ENCODE data around the gene AEBP1.

AEBP1 gene

DNA sequence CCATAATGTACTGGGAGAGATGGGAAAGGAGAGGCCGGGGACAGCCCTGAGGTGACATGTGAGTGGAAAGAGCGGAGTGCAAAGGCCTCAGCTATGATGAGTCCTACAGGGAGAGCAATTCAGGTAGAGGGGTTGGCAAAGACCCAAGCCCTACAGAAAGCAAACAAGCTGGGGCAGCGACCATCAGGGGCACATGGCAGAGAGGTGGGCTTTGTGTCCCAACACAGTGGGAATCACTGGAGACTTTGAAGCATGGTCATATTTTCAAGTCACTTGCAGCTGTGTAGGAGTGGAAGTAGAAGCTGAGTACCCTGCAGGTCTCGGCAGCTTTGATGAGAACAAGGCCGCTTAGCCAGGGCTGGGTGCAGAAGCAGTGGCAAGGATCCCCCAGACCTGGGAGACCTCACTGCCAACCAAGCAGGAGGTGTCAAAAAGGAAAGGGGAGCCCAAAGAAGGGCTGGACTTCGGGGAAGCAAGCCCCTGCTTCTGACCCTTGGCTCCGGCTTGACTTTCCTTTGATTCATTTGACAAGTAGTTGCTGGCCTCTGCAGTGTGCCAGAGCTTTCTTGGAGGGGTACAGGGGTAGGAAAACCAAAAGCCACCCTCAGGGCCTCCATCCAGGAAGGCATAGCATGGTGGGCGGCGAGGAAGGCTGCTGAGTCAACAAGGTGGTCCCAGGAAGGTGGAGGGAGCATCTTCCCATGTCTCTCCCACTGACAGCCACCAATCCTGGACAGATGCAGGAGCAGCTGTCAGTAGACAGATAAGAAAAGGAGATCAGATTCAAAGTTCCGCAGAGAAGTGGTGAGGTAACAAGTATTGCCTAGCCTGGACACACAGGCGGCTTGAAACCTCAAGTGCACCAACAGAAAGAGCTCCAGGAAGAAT, 36.8 kb upstream of the AEBP1 start:
- no peak for DNase-seq

DNA sequence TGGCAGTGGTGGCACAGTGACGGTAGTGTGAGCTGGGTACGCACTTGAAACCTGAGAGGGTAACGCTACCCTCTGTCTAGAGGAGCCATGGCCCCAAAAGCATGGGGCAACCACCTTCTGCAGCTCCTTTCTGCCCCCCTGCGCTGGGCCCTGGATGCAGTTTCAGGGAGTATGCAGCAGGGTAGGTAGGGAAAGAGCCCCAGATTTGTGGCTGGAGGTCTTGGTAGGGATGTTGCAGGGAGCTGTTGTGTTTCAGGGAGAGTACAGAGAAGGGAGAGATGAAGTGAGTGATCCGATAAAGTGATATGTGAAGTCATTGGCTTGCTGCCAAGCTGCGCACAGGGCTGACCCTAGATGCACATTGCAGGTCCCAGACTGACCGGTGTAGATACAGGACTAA, 36.1 kb upstream of the AEBP1 start:
- no peak for DNase-seq

DNA sequence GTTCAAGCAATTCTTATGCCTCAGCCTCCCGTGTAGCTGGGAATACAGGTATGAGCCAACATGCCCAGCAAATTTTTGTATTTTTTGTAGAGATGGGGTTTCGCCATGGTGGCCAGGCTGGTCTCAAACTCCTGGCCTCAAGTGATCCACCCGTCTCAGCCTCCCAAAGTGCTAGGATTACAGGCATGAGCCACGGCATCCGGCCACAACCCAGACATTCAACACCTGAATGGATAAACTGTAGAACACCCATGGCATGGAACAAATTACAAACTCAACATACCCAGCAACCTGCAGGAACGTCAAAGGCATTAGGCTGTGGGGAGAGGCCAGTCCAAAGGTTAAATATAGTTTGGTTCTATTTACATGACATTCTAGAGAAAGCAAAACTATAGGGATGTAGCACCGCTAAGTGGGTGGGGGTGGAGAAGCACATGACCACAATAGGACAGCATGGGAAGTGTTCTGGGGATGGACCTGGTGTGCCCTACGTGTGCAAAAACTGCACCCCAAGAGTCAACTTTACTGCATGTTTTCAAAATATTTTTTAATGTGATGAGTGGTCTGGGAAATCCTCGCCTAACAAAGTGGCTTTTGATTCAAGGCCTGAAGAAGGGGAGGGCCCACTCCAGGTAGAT, 32.3 kb upstream of the AEBP1 start:
- peak; percentile 24 for DNase-seq

DNA sequence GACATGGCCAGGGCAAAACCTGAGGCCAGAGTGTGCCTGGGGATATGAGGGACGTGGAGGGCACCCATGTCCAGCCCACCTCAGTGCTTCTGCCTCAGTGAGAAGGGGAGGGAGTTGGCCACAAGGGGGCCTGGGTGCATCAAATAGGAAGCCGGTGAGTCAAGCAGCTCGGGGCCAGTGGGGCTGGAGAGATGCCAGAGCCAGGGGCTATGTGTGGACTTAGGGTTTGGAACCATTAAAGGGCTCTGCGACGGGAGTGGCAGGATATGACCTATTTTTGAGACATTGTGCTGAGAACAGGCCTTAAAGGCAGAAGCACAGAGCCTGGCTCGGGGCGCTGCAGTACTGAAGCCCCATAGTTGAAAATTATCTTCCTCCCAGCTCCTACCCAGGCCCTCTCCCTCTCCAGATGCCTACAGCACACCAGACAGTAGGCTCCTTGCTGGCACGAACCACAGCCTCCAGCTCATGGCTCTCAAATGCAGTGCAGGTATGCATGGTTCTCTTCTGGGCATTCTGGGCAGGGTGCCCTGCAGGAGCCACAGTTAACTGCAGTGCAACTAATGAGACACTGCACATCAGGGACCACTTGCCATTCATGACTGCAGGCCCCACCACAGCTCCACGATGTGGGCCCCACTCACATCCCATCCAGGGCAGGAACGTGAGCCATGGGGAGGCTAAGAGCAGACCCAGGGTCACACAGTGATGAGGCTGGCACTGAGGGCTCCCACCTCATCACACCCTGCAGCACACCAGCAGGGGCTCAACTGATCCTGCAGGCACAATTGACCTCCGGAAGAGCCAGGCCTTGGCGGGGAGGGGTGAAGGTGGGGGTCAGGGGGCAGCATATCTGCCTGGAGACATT, 31.5 kb upstream of the AEBP1 start:
- DNase-seq: peak; percentile 56

DNA sequence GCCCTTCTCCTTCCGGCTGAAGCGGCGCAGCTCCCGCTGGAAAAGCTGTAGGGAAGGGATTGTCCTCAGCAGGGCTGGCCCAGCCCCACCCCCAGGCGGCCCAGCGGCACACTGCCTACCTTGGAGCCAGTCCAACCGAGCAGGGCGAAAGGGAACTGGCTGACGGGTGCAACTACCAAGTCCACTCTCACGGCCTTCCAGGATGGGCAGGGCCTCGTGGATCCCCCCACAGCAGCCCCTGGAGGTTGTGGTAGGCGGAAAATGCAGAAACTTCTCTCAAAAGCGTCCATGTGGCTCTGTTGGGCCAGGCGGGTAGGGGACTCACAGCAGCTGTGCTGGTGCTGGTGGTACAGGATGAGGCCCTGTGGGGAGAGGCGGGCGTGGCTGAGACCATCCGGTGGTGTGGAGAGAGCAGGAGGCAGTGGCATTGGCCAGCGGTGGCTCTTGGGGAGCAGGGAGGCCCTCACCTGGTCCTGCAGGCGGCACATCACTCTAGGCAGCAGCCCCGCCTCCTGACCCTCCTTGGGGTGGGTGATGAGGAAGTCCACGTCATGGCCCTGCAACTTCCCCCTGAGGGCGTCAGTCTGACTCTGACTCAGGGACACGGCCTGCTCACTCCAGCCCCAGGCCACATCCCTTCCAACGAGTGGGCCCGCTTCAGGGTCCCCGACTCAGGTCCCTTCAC, 30.3 kb upstream of the AEBP1 start:
- peak; percentile 92 for DNase-seq

DNA sequence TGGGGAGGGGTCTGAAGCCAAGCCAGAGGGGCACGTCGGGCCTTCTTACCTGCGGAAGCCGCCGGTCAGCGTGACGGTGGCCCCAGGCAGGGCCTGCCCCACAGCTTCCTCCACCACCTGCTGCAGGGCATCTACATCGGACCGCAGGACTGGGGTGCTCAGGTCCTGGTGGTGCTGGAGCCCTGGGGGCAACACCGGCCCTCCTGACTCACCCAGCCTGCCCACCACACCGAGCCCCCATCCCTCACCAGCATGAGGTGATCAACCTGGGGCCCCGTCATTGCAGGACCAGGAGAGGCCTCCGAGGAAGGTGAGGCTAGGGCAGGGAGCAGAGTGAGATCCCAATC, 29.8 kb upstream of the AEBP1 start:
- DNase-seq: no peak

DNA sequence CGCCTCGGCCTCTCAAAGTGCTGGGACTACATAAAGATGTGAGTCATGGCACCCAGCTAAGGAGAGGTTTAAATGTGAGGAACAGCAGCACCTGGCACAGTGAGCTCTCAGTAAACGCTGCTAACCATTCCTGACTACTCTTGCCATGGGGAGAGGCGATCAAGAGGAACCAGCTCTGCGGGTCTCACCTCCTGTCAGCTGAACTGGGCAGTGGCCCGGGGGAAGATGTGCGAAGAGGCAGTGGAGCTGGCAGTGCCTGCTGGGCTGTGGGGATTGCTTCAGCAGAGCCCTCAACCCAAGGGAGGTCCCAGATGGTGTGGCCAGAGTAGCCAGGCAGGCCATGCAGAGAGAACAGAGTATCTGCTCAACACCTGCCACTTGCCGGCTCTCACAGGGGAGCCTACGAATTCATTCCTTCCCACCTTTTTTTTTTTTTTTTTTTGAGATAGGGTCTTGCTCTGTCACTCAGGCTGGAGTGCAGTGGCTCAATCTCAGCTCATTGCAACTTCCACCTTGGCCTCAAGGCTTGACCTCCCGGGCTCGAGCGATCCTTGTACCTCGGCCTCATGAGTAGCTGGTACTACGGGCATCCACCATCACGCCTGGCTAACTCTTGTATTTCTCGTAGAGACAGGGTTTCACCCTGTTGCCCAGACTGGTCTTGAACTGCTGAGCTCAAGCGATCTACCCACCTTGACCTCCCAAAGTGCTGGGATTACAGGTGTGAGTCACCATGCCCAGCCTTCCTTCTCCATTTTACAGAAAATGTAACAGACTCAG, 28.7 kb upstream of the AEBP1 start:
- DNase-seq: no peak

DNA sequence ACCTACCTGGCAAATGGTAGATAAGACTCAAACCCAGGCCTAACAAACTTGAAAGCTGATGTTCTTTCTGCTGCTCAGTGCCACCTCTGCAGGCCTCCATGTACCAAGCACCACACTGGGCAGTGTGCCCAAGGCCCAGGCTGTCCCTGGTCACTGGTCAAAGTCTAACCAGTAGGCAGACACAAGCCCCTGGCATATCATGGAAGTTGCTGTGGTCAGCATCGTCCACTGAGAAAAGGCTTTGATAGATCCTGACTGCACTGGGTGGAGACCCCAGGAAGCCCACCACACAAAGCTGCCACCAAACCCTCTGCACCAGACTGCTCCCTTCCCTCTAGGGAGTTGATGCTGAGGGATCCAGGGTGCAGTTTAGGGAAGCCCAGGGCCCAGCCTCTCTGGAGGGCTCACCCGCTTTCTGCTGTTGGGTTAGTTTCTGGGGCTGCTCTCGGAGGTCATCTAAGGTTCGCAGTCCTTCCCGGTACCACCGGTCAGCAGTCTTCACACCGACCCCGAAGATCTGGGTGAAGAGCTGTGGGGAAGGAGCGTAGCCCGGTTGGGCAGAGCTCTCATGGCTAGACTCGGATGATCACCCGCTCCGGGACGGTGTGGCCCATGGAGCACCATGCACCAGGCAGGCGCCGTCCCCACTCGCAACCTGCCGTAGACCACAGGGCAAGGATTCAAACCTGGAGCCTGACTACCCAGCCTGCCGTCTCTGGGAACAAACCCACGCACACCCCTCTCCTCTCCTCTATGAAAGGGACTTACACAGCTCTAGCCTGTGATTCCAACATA, 27.8 kb upstream of the AEBP1 start:
- DNase-seq: no peak

DNA sequence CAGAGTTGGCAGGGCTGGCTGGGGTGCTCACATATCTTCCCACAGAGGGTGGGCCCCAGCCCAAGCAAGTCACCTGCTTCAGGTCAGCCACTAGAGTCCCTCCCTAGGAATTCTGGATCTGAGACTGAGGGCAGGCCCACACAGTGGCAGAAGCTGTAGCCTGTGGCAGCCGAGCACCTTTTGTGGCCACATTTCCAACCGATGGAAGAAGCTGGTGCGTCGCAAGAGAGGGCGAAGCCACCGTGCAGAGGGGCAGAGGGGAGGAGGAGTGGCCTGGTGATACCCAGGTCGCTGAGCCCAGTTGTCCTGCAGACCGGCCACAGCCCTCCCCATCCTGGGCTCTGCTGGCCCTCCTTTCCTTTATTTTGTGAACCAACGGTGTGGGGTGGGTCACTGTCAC, 27.1 kb upstream of the AEBP1 start:
- no peak for DNase-seq

DNA sequence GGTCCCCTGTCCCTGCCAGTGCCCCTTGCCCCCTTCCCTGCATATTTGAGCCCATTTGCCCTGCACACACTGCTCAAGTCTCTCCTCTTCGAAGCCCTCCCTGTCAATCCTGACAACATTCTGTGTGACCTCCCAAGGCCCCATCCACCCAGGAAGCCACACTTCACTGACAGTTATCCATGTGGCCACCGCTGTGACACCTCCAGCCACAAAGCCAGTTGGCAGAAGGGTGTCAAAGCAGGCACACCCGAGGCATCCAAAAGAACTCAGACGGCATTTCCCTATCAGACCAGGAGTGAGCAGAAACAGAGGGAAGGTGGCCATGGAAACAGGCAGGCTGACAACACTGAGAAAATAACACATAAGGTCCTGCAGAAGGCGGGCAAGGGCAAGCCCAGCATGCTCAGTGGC, 26.5 kb upstream of the AEBP1 start:
- DNase-seq: no peak

DNA sequence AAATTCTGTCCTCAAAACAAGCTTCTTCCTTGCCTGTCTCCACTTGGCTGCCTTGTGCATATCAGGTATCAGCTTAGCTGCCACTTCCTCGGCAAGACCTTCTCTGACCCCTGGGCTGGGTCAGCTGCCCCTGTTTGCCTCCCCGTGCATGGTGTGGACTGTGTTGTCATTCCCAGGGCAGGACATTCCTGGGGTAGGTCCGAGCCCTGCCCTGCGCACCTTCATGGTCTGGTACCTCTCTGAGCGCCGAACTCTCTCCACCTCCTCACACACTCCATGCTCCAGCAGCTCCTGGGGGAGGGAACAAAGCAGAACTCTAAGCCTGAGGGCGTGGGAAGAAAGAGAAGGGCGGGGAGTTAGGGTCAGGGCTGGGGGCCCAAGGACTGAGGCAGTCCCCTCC, 25.6 kb upstream of the AEBP1 start:
- DNase-seq: no peak

DNA sequence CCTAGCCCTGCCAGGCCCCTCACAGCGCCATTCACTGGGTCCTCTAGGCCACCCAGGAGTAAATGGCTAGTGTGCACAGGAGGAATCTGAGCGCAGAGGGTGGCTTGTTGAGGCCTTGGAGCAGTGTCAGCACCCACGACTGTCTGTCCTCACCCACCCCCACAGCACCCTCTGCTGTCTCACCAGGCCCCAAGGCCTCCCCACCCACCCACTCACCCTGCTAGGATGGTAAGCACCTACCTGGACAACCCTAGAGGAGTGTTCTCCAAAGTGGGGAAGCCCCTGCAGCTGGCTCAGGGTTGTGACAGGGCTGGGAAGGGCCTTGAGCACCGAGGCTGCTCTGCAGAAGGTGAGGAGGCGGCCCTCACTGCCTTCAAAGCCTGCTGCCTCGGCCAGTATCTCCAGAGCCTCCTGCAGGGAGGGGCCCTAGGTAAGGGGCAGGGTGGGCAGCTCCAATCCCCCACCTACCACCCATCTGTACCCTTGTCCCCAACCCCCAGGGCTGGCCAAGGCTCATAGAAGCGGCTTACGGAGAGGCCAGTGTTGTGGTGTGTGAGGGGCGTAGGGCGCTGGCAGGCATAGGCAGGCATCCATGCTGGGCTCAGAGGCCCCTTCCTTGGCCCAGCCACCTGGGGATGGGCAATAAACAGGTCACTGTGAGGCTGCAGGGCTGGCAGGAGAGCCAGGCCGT, 24.7 kb upstream of the AEBP1 start:
- DNase-seq: no peak

DNA sequence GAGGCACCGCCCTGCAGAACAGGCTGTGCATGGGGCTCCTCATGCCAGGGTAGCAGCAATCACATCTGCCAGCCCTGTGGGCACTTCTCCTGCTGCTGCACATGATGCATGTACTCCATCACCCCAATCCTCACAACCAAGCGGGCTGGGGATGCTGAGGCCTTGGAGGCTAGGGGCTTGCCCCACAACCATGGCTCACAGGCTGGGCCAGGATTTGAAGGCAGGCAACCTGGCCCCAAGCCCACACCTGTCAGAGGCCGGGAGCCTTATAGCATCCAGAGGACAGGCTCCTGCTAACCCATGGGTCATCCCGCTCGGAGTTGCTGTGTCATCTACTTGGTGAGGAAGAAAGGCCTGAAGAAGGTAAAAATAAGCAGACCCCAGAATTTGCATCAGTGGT, 24.0 kb upstream of the AEBP1 start:
- no peak for DNase-seq

DNA sequence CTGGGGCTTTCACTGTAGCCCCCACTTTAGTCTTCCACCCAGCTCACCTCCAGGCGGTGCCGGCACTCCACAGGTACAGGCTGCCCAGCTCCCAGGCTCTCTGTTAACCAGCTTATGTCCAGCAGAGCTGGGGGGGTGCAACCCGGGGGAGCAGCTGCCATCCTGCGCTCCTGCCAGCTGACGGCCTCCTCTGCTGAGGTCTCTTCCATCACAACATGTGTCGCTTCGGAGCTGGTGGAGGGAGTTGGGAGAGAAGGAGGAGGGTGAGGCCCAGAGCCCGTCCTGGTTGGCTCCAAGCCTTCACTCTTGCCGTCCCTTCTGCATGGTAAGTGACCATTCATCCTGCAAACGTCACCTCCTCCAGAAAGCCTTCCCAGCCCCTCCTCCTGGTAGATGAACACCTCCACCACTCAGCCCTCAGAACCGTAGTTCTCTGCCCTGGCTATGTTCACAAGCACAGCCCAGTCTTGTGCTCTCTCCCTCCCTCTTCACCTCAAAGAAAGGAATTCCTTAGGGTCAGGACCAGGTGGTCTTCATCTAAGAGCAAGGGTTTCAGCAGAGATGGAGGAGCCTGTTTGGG, 23.4 kb upstream of the AEBP1 start:
- no peak for DNase-seq

DNA sequence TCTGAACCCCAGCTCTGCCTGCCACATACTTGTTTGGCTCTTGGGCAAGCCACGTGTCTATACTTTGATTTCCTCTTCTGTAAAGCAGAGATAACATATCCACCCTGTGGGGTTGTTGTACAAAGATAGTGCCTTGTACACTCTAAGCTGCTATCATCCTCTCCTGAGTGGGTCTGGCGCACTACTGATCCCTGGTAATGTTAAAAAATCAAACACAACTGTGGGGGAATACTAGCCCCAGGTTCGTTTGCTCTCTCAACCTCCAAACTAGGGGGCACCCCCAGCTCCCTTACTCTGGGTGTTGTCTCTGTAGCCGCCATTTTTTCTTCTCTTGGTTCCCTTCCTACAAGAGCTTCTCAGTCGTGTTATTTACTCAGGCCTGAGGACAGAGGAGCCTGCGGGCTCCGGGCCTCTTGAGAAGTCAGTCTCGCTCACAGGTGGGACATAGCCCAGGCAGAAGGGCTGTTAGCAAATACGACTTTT, 22.8 kb upstream of the AEBP1 start:
- no peak for DNase-seq

DNA sequence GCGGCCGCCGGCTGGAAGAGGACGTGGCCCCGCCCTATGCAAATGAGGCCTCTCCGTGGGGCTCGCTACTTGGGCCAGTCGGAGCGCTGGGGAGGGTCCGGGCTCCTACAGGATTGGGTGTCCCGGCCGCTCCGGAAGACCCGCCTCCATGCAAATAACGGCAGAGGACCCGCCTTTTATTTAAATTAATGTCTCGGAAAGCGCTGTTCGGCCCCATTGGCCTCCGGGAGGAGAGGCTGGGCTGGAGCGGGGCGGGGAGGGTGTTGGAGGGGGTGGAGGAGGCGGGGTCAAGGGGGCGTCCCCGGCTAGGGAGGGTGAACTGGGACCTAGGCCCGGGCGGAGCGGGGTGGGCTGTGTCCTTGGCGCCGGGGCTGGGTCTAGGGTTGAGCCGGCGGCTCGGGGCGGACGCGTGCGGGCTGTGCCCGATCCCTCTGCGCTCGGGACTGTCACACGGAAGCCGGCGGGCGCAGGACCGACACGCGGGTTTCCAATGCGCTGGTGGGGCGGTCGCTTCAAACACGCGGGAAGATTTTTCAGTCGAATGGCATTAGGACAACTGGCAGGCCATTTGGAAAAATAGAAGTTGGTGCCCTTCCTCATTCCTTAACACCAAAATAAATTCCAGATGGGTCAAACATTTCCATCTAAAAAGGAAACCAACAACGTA, 21.5 kb upstream of the AEBP1 start:
- peak; percentile 99 for DNase-seq

DNA sequence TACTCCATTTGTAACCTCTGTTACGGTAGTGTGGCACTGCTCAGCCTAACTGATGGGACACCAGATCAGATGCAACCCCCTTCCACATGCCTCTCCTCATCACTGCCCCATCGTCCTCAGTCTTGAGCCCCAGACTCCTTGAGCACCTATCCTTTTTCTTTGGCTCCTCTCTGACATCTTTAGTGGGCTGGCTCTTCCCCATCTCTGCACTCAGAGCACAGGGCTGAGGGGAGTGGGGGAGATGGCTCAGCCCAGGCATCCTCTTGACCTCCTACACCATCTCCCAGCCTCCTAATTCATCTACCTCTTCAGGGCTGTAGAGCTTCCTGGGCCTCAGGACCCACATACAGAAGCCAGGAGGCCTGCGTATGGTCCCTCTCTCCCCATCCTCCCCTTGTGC, 20.3 kb upstream of the AEBP1 start:
- no peak for DNase-seq

DNA sequence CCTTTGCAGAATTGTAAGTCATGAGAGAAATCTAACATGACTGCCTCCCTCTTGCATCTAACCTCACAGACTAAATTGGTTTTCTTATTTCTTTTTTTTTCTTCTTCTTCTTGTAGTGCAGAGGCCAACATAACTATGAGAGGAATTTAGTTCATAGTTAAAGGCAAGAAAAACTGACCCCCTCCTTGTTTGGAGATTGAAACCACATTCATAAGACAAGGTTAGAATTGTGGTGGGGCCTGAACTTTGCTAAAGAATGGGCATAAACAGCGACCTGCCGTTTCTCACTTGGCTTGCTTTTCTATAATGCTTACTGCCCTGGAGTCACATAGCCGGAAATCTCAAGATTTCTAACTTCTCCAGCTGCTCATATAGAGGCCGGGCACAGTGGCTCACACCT, 19.4 kb upstream of the AEBP1 start:
- no peak for DNase-seq

DNA sequence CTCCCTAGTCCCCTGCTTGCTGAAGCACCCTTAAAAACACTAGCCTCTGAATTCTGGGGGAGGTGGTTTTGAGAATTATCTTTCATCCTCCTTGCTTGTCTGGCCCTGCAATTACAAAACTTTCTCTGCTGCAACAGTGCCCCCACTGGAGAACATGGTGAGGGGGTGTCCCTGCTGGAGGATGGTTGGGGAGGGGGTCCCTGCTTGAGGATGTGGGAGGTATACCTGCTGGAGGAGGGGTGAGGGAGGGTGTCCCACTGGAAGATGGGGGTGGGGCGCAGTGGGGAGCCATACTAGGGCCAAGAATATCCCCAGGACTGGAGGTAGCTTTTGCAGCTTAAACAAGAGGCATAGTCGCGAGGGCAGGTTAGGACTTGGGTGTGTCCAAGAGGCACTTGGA, 18.6 kb upstream of the AEBP1 start:
- DNase-seq: no peak

DNA sequence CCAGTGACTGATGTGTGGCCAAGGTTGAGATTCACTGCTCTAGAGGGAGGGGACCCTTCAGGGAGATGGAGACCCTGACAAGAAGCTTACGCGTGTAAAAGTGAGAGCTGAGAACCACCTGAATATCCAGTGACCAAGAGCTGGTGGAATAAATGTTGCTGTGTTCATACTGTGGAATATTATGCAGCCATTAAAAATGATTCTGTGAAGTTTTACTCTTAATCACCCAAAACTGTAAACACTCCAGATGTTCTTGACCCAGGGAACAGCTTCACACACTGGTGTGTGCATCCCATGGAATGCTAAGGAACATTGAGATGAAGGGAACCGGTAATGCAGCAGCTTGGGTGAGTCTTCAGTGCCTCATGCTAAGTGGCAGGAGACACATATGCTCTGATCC, 17.5 kb upstream of the AEBP1 start:
- no peak for DNase-seq

Data from inflammatory macrophage treated with lipopolysaccharide for 4 hours (primary cell).